Activated naive CD8-positive, alpha-beta T cell treated with anti-CD3 and anti-CD28 coated beads, Interleukin-2, amount 50 U/mL, for 16 hours (primary cell): Measurements from ENCODE around the gene TNKS2.
"Not testable (repeated sequence)": the region's sequence is repeated elsewhere in the genome, so short reads cannot be mapped to it uniquely, and the experiment has no call there.

Experiments used
- DNase-seq: peaks from one replicate; pipeline ENCODE4 v3.0.0-alpha.2; 2020; ENCODE audit warnings: low read depth, low spot score

The TNKS2 gene

GRCh38 chr10:91865562-91866081, 67.4 kb downstream of the TNKS2 start:
- no peak for DNase-seq

GRCh38 chr10:91875156-91875555, 76.9 kb downstream of the TNKS2 start:
- no peak for DNase-seq

GRCh38 chr10:91875779-91876178, 77.6 kb downstream of the TNKS2 start:
- DNase-seq = no peak

DNA sequence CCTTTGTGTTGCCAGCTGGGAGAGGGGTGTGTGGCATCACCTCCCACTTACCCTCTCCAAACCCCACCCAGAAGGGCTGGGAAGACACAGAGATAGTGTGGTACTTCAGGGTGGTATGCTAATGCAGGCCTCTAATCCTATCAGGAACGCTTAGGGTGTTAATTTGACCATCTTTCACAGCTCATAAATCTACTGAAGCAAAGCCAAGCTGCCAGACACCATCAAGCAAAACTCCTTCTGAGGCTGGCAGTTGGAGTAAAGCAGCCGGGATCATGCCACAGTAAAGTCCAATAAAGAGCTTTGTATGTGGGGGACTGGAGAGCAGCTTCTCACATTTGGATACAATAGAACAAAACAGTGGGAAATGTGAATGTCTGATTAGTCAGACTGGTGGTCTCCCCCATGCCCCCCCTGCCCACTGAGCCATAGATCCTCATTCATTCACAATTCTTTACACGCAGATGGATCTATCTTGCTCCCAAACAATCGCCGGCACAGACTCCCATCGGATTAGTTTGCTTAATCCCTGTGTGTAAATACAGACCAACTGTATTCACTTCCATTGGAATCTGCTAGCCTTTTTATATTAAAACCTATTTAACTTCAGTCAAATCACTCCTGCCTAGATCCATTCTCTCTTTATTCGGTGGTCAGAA, 81.4 kb downstream of the TNKS2 start:
- no peak for DNase-seq

GRCh38 chr10:91880310-91880709, 82.1 kb downstream of the TNKS2 start:
- no peak for DNase-seq

- no peak for DNase-seq
Observed at GRCh38 chr10:91883549-91884444, 85.6 kb downstream of the TNKS2 start.

- DNase-seq = no peak
Observed at GRCh38 chr10:91884536-91884935, 86.3 kb downstream of the TNKS2 start.

DNA sequence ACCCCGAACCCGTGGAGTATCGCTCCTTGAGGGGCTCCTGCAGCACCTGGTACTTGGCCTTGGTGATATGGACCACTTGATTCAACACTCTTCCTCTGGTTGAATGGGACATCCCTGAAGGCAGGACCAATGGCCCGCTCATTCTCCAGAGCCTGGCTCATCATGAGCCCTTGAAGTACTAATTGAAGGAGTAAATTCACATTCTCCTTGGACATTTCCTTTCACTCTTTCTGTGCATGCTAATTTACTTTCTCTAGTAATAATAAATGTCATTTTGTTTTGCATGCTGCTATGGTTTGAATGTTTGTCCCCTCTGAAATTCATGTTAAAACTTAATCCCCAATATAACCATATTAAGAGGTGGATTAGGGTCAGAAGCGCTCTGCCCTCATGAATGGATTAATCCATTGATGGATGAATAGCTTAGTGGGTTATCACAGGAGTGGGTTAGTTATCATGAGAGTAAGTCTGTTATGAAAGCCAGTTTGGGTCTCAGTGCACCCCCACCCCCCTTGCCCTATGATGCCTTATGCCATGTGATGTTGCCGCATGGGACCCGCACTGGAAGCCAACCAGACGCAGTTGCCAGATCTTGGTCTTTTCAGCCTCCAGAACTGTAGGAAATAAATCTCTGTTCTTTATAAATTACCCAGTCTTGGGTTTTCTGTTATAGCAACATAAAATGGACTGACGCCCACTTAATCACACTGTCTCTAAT, 87.3 kb downstream of the TNKS2 start:
- no peak for DNase-seq

DNA sequence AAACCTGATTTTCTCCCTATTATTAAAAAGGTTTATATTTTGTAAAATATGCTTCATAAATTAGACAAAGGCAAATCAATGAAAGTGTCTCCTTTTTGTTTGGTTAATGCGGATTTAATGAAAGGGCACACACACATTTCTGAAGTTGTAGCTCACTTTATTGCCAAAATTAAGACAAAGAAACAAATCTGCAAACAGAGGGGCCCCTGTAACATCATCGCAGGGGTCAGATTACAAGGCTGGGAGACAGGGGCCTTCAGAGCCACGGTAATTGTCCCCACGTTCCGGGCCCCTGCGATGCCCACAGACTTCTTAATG, 88.7 kb downstream of the TNKS2 start:
- DNase-seq = no peak

- DNase-seq = no peak
Observed at GRCh38 chr10:91887272-91888076, 89.2 kb downstream of the TNKS2 start.

GRCh38 chr10:91891125-91892001, 93.1 kb downstream of the TNKS2 start:
- DNase-seq = no peak

DNA sequence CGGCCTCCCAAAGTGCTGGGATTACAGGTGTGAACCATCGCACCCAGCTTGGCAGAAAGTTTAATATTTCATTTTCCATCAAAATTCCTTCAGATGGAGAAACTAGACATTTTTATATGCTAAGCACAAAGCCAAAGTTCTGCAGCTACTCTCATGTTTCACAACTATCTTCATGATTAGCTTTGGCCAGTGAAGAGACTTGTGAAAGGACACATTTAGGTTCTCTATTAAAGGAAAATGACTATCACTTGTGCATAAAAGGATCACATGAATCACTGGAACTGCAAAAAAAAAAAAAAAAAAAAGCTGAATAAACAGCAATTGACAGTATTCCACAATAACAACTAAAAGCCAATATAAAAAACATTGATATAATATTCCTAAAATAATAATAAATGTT, 94.8 kb downstream of the TNKS2 start:
- DNase-seq = no peak

DNA sequence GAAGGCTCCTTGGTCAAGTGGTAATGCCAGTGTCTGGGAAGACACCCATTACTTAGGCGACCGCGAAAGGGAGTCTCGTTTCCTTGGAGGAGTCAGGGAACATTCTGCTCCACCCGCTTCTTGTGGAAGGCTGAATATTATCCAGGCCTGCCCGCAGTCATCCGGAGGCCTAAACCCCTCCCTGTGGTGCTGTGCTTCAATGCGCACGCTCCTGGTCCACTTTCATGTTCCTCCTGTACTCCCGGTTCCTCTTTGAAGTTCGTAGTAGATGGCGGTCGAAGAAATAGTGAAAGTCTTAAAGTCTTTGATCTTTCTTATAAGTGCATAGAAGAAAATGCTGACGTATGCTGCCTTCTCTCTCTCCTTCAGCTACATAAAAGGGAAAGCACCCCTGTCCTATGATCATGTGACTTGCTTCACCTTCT, 96.0 kb downstream of the TNKS2 start:
- not testable (repeated sequence) for DNase-seq

GRCh38 chr10:91896212-91896756, 98.1 kb downstream of the TNKS2 start:
- no peak for DNase-seq

DNA sequence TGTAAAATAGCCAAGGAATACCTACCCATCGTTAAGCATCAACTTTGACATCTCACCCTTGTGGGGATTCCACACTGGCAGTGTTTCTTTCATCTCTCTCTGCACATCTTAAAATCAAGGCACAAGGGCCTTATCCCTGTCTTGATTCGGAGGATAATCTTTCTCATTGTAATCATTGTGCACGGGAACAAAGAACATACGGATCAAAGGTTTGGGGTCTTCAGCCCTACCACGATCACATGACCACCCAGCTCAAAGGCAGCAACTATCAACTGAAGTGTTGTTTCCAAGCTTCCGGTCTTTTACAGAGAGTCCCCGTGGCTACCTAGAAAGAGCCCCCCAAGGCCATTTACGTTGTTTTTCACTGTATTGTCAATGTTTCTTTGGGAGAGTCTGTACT, 99.2 kb downstream of the TNKS2 start:
- DNase-seq = no peak

DNA sequence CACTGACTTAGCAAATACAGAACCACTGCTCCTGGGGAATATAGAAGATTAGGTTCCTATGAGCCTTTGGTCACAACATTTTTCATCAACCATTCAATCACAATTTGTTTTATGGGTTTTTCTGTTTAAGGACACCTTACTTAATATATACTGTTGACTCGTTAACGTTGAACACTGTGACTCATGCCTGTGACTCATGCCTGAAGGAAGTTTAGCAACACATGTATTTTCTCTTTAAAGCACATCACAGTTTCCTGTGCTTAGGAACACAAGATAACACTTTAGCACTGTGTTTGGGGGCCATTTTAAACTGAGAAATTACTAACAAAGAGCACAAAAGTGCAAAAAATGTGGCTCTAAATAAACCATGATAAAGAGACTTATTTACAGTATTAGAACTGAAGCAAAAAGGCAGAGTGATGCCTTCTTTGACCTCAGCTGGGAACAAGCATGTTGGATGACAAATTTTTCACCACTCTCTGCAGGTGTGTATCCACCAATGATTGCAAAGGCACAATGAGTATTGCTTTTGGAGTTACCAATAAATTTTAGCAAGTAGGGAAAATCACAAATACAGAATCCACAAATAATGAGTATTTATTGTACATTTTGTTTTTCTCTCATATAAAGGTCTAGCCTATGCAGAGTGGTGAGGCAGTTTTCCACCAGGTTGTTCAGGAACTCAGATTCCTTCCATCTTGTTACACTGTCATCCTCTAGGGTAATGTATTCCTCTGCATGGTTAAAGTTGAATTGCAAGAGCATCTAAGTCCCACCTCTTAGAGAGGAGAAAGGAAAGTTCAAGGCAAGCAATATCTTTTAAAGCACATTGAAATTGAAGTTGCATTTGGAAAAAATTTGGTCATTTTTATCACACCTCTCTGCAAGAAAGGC, 103.8 kb downstream of the TNKS2 start:
- DNase-seq = peak; percentile 29

DNA sequence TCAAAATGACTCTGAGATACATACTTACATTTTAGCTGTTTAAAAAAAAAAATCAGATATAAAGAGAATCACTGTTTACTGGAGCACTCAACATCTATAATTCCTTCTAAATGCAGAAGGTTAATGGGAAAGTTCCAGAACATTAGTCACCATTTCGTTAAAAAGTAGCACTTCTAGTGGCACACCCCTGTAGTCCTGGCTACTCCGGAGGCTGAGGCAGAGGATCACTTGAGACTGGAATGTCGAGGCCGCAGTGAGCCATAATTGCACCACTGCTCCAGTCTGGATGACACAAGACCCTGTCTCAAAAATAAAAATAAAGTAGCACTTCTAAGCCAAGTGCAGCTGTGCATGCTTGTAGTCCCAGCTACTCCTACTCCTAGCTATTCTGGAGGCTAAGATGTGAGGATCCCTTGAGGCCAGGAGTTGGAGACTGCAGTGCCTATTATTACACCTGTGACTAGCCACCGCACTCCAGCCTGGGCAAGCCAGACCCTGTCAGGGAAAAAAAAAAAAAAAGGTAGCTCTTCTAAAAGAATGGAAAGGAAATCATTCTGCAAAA, 108.9 kb downstream of the TNKS2 start:
- no peak for DNase-seq

- no peak for DNase-seq
Observed at GRCh38 chr10:91907914-91908336, 109.7 kb downstream of the TNKS2 start.
